ENCODE data around the gene TSPAN11.

The TSPAN11 gene

DNA sequence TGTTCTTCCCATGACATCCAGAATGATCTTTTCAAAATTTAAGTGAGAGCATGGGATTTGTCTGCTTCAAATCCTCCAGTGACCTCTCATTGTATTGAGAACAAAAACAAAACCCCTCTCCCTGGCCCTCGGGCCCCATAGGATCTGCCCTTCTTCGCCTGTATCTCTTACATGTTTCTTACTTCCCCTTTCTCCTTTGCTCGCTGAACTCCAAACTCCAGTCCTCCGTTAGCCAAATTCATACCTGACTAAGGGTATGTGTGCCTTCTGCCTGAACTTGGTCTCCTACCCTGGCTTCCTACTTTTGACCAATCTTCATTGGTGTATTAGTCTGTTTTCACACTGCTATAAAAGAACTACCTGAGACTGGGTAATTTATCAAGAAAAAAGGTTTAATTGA is 13.2 kb upstream of the TSPAN11 start:
- no peak for DNase-seq

- DNase-seq = no peak
Measured at GRCh38 chr12:30914986-30915591, 11.5 kb upstream of the TSPAN11 start.

DNA sequence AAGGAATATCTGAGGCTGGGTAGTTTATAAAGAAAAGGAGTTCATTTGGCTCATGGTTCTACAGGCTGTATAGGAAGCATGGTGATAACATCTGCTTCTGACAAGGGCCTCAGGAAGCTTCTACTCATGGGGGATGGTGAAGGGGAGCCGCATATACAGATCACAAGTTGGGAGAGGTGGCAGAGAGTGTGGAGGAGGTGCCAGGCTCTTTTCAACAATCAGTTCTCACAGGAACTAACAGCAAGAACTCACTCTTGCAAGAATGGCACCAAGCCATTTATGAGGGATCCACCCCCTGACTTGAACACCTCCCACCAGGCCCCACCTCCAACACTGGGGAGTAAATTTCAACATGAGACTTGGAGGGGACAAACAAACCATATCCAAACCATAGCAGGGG is 3.5 kb upstream of the TSPAN11 start:
- no peak for DNase-seq

GRCh38 chr12:30925607-30926242 is 823 bp upstream of the TSPAN11 start:
- DNase-seq = no peak

GRCh38 chr12:30927222-30927611 is 669 bp downstream of the TSPAN11 start:
- peak; percentile 61 for DNase-seq

- peak; percentile 20 for DNase-seq
Measured at GRCh38 chr12:30928356-30929244, 2.1 kb downstream of the TSPAN11 start.

GRCh38 chr12:30930238-30930637 is 3.7 kb downstream of the TSPAN11 start:
- DNase-seq = peak; percentile 72

DNA sequence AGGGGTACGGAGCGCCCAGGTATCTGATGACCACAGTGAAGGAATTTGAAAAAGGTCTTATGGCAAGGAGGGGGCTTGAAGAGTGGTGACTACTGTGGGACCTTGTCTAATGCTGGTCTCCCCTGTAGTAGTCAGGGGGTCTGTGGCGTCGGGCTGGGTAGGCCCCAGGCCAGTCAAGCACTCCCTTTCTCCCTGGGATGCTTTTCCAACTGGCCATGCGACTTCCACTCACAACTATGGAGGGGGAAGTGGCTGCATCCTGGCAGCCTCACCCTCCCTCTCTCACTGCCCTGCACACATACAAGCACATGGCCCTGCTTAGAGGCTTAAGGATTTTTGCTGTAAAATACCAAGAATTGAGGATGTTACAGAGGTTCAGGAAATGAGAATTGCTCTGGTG is 4.1 kb downstream of the TSPAN11 start:
- no peak for DNase-seq

GRCh38 chr12:30932881-30933280 is 6.3 kb downstream of the TSPAN11 start:
- no peak for DNase-seq

GRCh38 chr12:30934811-30935210 is 8.3 kb downstream of the TSPAN11 start:
- no peak for DNase-seq

DNA sequence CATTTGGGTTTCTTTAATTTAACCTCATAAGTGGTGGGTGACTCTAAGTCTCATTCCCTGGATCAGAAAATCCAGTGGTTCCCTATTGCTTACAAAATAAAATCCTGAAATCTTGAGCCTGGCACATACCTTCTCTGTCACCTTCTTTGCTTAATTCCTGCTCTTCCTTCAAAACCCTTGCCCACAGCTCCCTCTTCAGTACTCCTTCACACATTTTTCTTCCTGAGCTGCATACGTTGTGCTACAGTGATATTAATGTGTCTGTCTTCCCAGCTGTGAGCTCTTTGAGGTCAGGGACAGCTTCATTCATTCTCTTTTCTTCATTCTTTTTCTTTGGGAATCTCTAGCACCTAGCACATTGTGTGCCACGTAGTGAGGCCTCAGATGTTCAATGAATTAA is 9.5 kb downstream of the TSPAN11 start:
- DNase-seq = no peak

GRCh38 chr12:30939234-30939633 is 12.7 kb downstream of the TSPAN11 start:
- DNase-seq = peak; percentile 47

- DNase-seq = no peak
Measured at GRCh38 chr12:30942486-30942885, 15.9 kb downstream of the TSPAN11 start.

- no peak for DNase-seq
Measured at GRCh38 chr12:30942936-30943335, 16.4 kb downstream of the TSPAN11 start.

DNA sequence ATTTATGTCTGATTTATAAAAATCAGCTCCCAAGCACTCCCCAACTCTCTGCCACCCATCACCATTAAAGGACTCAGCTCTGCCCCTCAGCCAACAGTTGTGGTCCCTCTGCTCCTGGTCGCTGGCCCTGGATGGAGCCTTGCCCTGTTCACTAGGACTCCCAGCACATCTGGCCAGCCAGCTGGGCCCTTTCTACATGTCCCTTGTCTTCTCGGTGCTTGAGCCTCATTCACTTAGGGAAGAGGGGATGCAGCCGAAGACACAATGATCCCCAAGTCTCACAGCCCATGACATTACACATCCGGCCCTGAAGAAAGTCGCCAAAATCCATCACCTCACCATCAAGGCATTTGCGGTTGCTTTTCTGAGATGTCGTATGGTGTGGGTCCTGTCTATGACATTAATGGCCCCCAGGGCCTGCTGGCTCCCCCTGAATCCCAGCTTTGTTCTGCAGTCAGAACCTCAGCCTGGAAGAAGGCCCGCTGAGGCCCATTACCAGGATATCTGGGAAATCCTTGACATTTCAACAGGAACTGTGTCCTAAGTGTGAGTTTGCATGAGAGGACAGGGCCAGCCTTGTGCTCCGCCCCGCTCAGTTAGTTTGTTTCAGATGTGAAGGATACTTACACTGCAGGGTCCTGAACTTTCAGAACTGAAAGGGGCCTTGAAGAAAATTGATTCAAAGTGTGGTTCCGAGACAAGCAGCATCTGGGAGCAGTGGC is 19.1 kb downstream of the TSPAN11 start:
- no peak for DNase-seq

DNA sequence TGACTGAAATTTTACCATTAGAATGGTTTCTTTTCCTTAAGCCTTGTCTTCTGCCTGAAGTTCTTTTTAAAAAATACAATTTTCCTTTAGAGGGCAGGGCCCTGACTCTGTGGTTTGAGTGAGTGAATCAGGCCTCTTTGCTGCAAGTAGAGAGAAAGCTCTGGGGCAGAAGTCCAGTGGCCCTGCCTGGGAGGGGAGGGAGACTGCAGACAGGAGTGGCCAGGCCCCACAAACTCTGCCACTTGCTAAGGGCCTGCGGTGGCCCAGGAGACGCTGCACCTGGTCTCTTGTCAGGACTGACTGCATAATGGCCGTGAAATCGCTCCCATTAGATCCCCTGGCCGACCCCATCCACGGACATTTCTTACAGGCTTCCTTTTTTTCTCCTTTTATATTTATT is 25.5 kb downstream of the TSPAN11 start:
- DNase-seq = peak; percentile 30

- DNase-seq = peak; percentile 32
Measured at GRCh38 chr12:30953257-30953656, 26.7 kb downstream of the TSPAN11 start.

DNA sequence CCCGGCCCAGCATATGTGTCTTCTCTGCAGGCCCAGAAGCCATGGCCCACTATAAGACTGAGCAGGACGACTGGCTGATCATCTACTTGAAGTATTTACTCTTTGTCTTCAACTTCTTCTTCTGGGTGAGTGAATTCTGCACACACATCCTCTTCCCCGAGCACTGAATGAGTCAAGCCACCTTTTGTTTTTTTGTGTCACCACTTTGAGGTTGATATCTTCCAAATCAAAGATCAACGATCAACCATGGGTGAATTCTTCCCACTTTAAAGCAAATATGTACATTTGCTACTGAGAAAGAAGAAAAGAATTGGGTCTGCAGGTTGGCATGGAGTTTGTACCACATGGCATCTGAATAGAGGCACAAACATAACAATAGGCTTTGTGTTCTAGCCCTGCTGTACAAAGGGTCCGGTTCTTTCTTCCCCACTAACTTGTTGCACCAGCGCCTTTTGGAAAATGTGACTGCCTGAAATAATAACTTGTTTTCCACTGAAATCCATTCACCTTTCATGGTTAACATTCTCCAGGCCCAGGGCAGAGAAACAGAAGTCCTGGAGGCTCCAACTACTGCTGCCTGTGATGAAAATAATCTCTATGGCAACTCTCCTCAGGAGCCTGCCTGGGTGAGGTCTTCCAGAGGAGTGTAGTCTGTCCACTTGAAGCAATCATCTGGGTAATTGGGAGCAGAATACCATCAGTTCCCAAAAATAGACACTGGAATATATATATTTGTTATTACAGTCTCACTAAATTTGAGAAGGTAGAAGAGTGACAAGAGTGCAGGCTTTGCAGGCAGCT is 27.6 kb downstream of the TSPAN11 start:
- peak; percentile 18 for DNase-seq

- no peak for DNase-seq
Measured at GRCh38 chr12:30955214-30955613, 28.7 kb downstream of the TSPAN11 start.

DNA sequence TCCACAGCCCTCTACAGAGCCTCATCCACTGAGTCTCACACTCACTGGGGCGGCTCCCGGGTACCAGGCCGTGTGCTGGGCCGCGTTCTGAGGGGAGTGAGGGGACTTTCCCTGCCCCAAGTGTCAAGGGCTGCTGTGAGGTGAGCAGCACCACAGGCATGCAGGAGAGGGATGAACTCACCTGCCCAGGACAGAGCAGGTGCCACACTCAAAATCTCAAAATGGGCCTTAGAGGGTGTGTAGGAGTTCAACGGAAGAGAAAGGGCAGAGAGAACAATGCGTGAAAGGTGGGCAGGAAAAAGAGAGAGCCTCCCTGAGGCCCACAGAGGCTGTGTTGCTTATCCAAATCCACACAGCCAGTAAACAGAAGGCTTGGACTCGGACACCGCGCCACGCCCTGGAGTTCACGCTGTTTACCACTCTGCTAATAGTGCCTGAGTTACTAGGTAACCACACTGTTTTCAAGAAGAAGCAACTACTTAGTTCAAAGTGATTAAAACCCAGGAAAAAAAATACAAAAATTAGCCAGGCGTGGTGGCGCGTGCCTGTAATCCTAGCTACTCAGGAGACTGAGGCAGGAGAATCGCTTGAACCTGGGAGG is 32.7 kb downstream of the TSPAN11 start:
- DNase-seq = no peak

DNA sequence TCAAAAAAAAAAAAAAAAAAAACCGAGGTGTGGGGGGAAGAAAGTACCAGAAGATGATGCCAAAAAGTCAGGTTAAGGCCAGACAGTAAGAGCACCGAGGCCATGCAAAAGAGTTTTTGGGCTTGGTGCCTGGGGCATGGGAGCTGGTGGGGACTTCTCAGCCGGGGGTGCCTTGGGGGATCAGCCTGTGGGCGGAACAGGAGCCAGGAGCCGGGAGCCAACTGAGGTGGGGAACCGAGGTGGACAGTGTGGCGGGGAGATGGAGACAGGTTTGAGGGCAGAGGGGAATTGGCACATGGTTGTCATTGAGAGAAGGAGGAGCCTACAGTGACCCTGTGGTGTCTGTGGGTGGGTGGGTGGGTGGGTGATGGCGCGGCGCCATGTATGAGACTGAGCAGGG is 33.2 kb downstream of the TSPAN11 start:
- no peak for DNase-seq

- DNase-seq = no peak
Measured at GRCh38 chr12:30961030-30961429, 34.5 kb downstream of the TSPAN11 start.

All from DMS79 treated with DMSO at 0.1 percent for 48 hours (cell line).